Globus pallidus (tissue), 1 donor: Measurements from ENCODE around the gene FAF1.

ENCODE experiments used
- DNase-seq: peaks from one replicate; pipeline ENCODE4 v3.0.0-alpha.2; 2015; ENCODE audit warnings: low spot score

Gene FAF1

GRCh38 chr1:50488876-50489275 is 471.2 kb downstream of the FAF1 start:
- DNase-seq: no peak

- no peak for DNase-seq
Measured at GRCh38 chr1:50488356-50488755, 471.7 kb downstream of the FAF1 start.

GRCh38 chr1:50487725-50488124 is 472.3 kb downstream of the FAF1 start:
- no peak for DNase-seq

GRCh38 chr1:50481142-50481736 is 478.8 kb downstream of the FAF1 start:
- no peak for DNase-seq

- no peak for DNase-seq
Measured at GRCh38 chr1:50476800-50477199, 483.3 kb downstream of the FAF1 start.

- no peak for DNase-seq
Measured at GRCh38 chr1:50474859-50475809, 484.9 kb downstream of the FAF1 start.

GRCh38 chr1:50473513-50473912 is 486.6 kb downstream of the FAF1 start:
- DNase-seq: no peak

- DNase-seq: no peak
Measured at GRCh38 chr1:50471967-50472366, 488.1 kb downstream of the FAF1 start.

- no peak for DNase-seq
Measured at GRCh38 chr1:50462964-50463363, 497.1 kb downstream of the FAF1 start.

GRCh38 chr1:50458507-50458906 is 501.6 kb downstream of the FAF1 start:
- DNase-seq: no peak

- no peak for DNase-seq
Measured at GRCh38 chr1:50454911-50455310, 505.2 kb downstream of the FAF1 start.

- no peak for DNase-seq
Measured at GRCh38 chr1:50453266-50453665, 506.8 kb downstream of the FAF1 start.

- no peak for DNase-seq
Measured at GRCh38 chr1:50452700-50453099, 507.4 kb downstream of the FAF1 start.

GRCh38 chr1:50450861-50451653 is 509.0 kb downstream of the FAF1 start:
- no peak for DNase-seq

GRCh38 chr1:50447961-50448360 is 512.1 kb downstream of the FAF1 start:
- DNase-seq: no peak

- DNase-seq: no peak
Measured at GRCh38 chr1:50441183-50441582, 518.9 kb downstream of the FAF1 start.

GRCh38 chr1:50438945-50439344 is 521.1 kb downstream of the FAF1 start:
- DNase-seq: no peak

- DNase-seq: no peak
Measured at GRCh38 chr1:50436489-50436888, 523.6 kb downstream of the FAF1 start.

- no peak for DNase-seq
Measured at GRCh38 chr1:50430010-50430405, 530.1 kb downstream of the FAF1 start.

- no peak for DNase-seq
Measured at GRCh38 chr1:50427818-50428779, 532.0 kb downstream of the FAF1 start.

GRCh38 chr1:50427086-50427817 is 532.8 kb downstream of the FAF1 start:
- no peak for DNase-seq
